ENCODE results near the gene SNX8. TPM values are rescaled to one million over a fixed set of nuclear protein-coding genes. Genes with fewer than 3 reads are reported as not detected.
A peak's percentile ranks its signal among the peaks of the same experiment; 100 is the strongest.
"Not testable (repeated sequence)": the region's sequence is repeated elsewhere in the genome, so short reads cannot be mapped to it uniquely, and the experiment has no call there.

Gene SNX8
- total and polyA plus RNA-seq, 2 experiments from 2014 or later: 6.3 to 12.8 TPM

DNA sequence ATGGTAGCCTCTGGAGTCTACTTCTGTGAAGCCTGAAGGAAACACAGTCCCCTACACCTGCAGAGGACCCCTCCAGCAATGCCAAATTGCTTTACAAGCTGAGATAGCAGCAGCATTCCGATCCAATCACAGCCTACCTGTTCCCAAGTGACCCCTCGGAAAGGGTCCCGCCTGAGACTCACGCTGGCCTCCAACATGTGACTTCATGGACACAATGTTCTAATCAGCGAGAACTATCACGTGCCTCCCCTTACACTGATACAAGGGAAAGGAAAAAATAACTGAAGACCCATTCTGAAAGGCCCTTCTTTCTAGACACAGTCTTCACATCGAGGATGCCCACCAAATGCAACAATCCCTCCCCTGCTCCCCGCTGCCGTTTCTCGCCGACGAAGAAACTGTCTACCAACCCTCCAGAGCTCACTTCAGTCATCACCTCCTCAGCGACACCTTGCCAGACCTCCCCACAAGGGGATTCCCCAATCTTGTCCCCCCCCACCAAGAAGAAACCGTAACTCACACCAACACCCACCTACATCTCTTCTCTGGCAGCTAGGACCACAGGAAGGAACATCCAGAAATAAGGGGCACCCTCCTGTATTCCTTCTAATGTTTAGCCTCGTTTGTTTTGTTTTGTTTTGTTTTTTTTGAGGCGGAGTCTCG, 1.8 kb downstream of the SNX8 start:
- no peak overlapping the region for H3K4me3 ChIP-seq
- no peaks in the 10 kb centered on the region for H3K4me1 ChIP-seq (ENCODE audit: low read depth)
- no peak for DNase-seq (ENCODE audit: low read depth in 1 of 2, low spot score in 1 of 2)
- H3K27ac ChIP-seq: no peak overlapping the region
- H3K9me3 ChIP-seq (ENCODE audit: low read depth): no peaks in the 10 kb centered on the region
- no peaks in the 10 kb centered on the region for H3K36me3 ChIP-seq
- no peaks in the 10 kb centered on the region for H3K27me3 ChIP-seq
- TF ChIP-seq, protein P1, sequence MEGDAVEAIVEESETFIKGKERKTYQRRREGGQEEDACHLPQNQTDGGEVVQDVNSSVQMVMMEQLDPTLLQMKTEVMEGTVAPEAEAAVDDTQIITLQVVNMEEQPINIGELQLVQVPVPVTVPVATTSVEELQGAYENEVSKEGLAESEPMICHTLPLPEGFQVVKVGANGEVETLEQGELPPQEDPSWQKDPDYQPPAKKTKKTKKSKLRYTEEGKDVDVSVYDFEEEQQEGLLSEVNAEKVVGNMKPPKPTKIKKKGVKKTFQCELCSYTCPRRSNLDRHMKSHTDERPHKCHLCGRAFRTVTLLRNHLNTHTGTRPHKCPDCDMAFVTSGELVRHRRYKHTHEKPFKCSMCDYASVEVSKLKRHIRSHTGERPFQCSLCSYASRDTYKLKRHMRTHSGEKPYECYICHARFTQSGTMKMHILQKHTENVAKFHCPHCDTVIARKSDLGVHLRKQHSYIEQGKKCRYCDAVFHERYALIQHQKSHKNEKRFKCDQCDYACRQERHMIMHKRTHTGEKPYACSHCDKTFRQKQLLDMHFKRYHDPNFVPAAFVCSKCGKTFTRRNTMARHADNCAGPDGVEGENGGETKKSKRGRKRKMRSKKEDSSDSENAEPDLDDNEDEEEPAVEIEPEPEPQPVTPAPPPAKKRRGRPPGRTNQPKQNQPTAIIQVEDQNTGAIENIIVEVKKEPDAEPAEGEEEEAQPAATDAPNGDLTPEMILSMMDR (IDR thresholded peaks at IDR 0.05; ENCODE audit: low read depth, low read length): no peak

GRCh38 chr7:2309889-2310331, 4.3 kb downstream of the SNX8 start:
- no peaks in the 10 kb centered on the region for H3K36me3 ChIP-seq
- TF ChIP-seq, protein P1 (IDR thresholded peaks at IDR 0.05; ENCODE audit: low read depth, low read length): no peak
- no peaks in the 10 kb centered on the region for H3K9me3 ChIP-seq (ENCODE audit: low read depth)
- no peaks in the 10 kb centered on the region for H3K4me1 ChIP-seq (ENCODE audit: low read depth)
- DNase-seq (ENCODE audit: low read depth in 1 of 2, low spot score in 1 of 2): peak; percentile 17 to 92
- H3K4me3 ChIP-seq: no peak overlapping the region
- H3K27ac ChIP-seq: no peak overlapping the region
- no peaks in the 10 kb centered on the region for H3K27me3 ChIP-seq

DNA sequence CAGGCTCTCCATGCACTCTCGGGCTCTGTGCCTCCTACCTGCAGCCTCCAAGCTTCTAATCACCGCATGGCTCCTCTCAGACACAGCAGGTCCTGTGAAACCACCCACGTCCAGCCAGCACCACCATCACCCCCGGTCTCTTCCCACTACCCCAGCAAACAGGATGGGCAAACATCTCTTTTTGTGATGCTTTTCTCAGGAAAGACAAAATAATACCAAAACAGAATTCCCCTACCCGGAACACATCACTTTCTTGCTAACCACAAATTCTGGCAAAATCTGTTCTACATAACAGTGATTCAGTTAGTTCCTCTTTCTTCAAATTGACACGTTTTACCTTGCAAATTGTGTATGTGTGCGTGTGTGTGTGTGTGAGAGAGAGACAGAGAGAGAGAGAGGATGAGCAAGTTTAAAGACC, 6.5 kb downstream of the SNX8 start:
- Histone ChIP-seq H3K27me3 (no peaks in the 10 kb centered on the region), H3K36me3 (no peaks in the 10 kb centered on the region), H3K9me3 (ENCODE audit: low read depth) (no peaks in the 10 kb centered on the region), H3K4me1 (ENCODE audit: low read depth) (no peaks in the 10 kb centered on the region), H3K4me3 (no peak overlapping the region), H3K27ac (no peak overlapping the region)
- DNase-seq (ENCODE audit: low read depth in 1 of 2, low spot score in 1 of 2): no peak
- TF ChIP-seq, protein P1 (IDR thresholded peaks at IDR 0.05; ENCODE audit: low read depth, low read length): no peak

DNA sequence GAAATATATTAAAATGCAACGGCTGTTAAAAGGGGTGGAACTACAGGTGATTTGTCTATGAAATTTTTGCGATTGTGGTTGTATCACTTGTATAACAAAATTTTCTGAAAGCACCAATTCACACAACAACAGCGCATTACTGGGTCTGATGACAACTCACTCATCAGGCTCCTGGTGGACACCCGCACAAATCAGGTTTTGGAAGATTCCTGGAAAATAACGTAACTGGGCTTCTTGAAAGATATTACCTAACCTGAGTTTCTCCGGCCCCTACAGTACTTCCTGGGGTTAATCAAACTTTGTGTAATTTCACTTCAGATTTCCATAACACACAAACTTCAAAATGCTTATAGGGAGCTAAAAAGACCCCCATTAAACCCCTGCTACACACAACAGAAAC, 7.6 kb downstream of the SNX8 start:
- no peaks in the 10 kb centered on the region for H3K27me3 ChIP-seq
- H3K27ac ChIP-seq: no peak overlapping the region
- DNase-seq (ENCODE audit: low read depth in 1 of 2, low spot score in 1 of 2): no peak
- TF ChIP-seq, protein P1 (IDR thresholded peaks at IDR 0.05; ENCODE audit: low read depth, low read length): no peak
- no peaks in the 10 kb centered on the region for H3K9me3 ChIP-seq (ENCODE audit: low read depth)
- H3K4me1 ChIP-seq (ENCODE audit: low read depth): no peaks in the 10 kb centered on the region
- no peak overlapping the region for H3K4me3 ChIP-seq
- H3K36me3 ChIP-seq: no peaks in the 10 kb centered on the region

- not testable (repeated sequence) for H3K9me3 ChIP-seq (ENCODE audit: low read depth); H3K4me1 ChIP-seq (ENCODE audit: low read depth); H3K36me3 ChIP-seq; H3K27me3 ChIP-seq; H3K4me3 ChIP-seq; DNase-seq (ENCODE audit: low read depth in 1 of 2, low spot score in 1 of 2)
- peak overlapping the region; percentile 72 for H3K27ac ChIP-seq
Measured at GRCh38 chr7:2305258-2305657, 9.0 kb downstream of the SNX8 start.

- H3K27me3 ChIP-seq, H3K36me3 ChIP-seq: not testable (repeated sequence)
Measured at GRCh38 chr7:2303520-2303919, 10.7 kb downstream of the SNX8 start.

GRCh38 chr7:2302743-2303397, 11.4 kb downstream of the SNX8 start:
- not testable (repeated sequence) for H3K9me3 ChIP-seq (ENCODE audit: low read depth); H3K27me3 ChIP-seq; H3K4me3 ChIP-seq; H3K27ac ChIP-seq; H3K4me1 ChIP-seq (ENCODE audit: low read depth); H3K36me3 ChIP-seq; DNase-seq (ENCODE audit: low read depth in 1 of 2, low spot score in 1 of 2)

More at GRCh38 chr7:2303520-2303919, 10.7 kb downstream of the SNX8 start:
- DNase-seq (ENCODE audit: low read depth in 1 of 2, low spot score in 1 of 2); H3K9me3 ChIP-seq (ENCODE audit: low read depth); H3K4me1 ChIP-seq (ENCODE audit: low read depth); H3K27ac ChIP-seq; H3K4me3 ChIP-seq: not testable (repeated sequence)

Data from cardiac muscle cell (in vitro differentiated cells and primary cell).